Uterus (tissue), 2 donors: ENCODE data around the gene ZBTB20.

Experiments
- POLR2A ChIP-seq, 2 donors: fragments of 450-650 bp; IDR thresholded peaks; one replicate each; pipeline ENCODE4 v1.6.1; 2016; ENCODE audit warnings: antibody characterized with exemption in 2 of 2, mild to moderate bottlenecking in 1 of 2, moderate library complexity in 1 of 2
- TF ChIP-seq, protein P1 (sequence below), 4 experiments: fragments of 200-600 bp in 2 of 4; fragments of 450-650 bp in 2 of 4; sonication (generic) in 2 of 4; IDR thresholded peaks; one replicate each; pipeline ENCODE4 v1.5.1; 2016 to 2019; ENCODE audit warnings: antibody characterized with exemption in 4 of 4, mild to moderate bottlenecking in 2 of 4, moderate library complexity in 1 of 4

DNA sequence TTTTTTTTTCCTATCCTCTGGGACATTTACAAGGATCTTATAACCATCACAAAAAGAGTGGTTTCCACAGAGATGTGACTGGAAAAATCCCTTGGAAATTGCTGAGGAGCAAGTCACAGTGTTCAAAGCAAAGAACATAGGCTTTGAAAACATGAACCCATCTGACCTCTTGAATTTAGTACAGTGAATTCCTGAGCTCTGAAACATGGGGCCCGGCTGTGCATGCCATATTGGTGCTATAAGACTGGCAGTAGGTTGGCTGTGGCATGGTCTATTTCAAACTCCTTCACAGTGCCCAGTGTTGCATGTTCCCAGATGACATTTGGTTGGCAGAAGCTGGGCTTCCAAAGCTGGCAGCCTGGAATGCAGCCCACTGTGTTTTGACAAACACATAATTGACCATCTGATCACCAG, 651.1 kb downstream of the ZBTB20 start:
- TF ChIP-seq, protein P1, sequence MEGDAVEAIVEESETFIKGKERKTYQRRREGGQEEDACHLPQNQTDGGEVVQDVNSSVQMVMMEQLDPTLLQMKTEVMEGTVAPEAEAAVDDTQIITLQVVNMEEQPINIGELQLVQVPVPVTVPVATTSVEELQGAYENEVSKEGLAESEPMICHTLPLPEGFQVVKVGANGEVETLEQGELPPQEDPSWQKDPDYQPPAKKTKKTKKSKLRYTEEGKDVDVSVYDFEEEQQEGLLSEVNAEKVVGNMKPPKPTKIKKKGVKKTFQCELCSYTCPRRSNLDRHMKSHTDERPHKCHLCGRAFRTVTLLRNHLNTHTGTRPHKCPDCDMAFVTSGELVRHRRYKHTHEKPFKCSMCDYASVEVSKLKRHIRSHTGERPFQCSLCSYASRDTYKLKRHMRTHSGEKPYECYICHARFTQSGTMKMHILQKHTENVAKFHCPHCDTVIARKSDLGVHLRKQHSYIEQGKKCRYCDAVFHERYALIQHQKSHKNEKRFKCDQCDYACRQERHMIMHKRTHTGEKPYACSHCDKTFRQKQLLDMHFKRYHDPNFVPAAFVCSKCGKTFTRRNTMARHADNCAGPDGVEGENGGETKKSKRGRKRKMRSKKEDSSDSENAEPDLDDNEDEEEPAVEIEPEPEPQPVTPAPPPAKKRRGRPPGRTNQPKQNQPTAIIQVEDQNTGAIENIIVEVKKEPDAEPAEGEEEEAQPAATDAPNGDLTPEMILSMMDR (IDR thresholded peaks at IDR 0.05), result no peak
- no peak for TF ChIP-seq POLR2A (IDR thresholded peaks at IDR 0.05)
